Right atrium auricular region (tissue), 2 donors: ENCODE data around the gene NPM3. TPM values are rescaled to one million over a fixed set of nuclear protein-coding genes. Genes with fewer than 3 reads are reported as not detected.

Experiments used
- DNase-seq: peaks from one replicate; pipeline ENCODE4 v3.0.0-alpha.2; 2019; ENCODE audit warnings: low spot score
- H3K27ac ChIP-seq, 2 donors: fragments of 200-600 bp; sonication (generic); 1 replicate in 1 of 2; 2 replicates in 1 of 2; pipeline ENCODE4 v1.5.1; 2016 to 2019
- H3K27me3 ChIP-seq, 2 donors: fragments of 200-600 bp; sonication (generic); one replicate each; pipeline versions ENCODE4 v1.5.1 to v1.6.0; 2017 to 2019
- H3K36me3 ChIP-seq: fragments of 200-600 bp; sonication (generic); one replicate; pipeline ENCODE4 v1.5.1; 2016
- H3K4me1 ChIP-seq, 2 donors: fragments of 200-600 bp; sonication (generic); one replicate each; pipeline versions ENCODE4 v1.5.1 to v1.6.0; 2017 to 2019
- H3K4me3 ChIP-seq, 2 donors: fragments of 200-600 bp; sonication (generic); 1 replicate in 1 of 2; 2 replicates in 1 of 2; pipeline ENCODE4 v1.5.1; 2017 to 2019; ENCODE audit warnings: mild to moderate bottlenecking in 1 of 2, moderate library complexity in 1 of 2
- H3K9me3 ChIP-seq, 2 donors: fragments of 200-600 bp; sonication (generic); one replicate each; pipeline ENCODE4 v1.5.1; 2019
- total RNA-seq, 2 donors: library from RNA; depleted of rRNA; stranded (reverse); fragments of >200 nt; gene quantifications; one replicate each; pipeline ENCODE4 v1.1.0, GENCODE V29; 2016
- TF ChIP-seq, protein P1 (sequence below), 2 donors: fragments of 200-600 bp; sonication (generic); IDR thresholded peaks; one replicate each; pipeline ENCODE4 v1.5.1; 2019; ENCODE audit warnings: antibody characterized with exemption in 2 of 2

Gene NPM3
- total RNA-seq, 2 donors from 2014 or later: 6.2 to 14.7 TPM

DNA sequence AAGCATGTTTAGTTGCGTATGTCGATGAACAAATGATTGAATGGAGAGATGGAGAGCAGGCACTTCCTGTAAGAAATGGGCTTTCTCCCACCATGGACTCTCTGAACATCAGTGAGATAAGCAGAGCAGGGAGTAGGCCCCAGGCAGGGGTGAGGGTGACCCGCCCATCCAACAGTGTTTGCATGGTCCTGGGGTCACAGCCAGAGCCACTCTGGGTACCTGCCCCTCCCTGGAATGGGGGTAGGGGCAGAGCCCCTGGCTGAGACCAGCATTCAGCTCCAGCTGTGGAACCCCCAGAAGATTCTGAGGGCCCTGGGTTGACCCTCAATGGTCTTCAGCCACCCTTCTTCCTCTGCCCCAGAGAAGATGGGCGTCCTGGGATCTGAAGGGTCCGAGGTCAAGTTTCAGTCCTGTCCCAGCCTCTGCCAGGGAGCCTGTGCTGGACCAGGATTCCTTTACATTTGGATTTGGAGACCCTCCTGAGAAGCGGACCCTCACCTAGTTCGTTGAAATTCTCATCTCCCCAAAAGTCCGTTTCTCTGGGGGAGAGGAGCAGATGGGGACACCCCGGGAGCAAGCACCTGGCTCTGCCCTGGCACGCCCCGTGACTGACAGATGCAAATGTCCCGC lies 5.0 kb downstream of the NPM3 start:
- DNase-seq: peak; percentile 47
- peak overlapping the region in 1 of 2 donors; percentile 52 for H3K4me3 ChIP-seq
- no peaks in the 10 kb centered on the region for H3K36me3 ChIP-seq
- H3K27ac ChIP-seq: no peak overlapping the region
- H3K27me3 ChIP-seq: peaks cover 21 to 32% of the 10 kb centered on the region in 2 donors
- TF ChIP-seq, protein P1, sequence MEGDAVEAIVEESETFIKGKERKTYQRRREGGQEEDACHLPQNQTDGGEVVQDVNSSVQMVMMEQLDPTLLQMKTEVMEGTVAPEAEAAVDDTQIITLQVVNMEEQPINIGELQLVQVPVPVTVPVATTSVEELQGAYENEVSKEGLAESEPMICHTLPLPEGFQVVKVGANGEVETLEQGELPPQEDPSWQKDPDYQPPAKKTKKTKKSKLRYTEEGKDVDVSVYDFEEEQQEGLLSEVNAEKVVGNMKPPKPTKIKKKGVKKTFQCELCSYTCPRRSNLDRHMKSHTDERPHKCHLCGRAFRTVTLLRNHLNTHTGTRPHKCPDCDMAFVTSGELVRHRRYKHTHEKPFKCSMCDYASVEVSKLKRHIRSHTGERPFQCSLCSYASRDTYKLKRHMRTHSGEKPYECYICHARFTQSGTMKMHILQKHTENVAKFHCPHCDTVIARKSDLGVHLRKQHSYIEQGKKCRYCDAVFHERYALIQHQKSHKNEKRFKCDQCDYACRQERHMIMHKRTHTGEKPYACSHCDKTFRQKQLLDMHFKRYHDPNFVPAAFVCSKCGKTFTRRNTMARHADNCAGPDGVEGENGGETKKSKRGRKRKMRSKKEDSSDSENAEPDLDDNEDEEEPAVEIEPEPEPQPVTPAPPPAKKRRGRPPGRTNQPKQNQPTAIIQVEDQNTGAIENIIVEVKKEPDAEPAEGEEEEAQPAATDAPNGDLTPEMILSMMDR (IDR thresholded peaks at IDR 0.05): no peak
- peaks cover 0 to 62% of the 10 kb centered on the region in 2 donors for H3K4me1 ChIP-seq
- no peaks in the 10 kb centered on the region for H3K9me3 ChIP-seq

DNA sequence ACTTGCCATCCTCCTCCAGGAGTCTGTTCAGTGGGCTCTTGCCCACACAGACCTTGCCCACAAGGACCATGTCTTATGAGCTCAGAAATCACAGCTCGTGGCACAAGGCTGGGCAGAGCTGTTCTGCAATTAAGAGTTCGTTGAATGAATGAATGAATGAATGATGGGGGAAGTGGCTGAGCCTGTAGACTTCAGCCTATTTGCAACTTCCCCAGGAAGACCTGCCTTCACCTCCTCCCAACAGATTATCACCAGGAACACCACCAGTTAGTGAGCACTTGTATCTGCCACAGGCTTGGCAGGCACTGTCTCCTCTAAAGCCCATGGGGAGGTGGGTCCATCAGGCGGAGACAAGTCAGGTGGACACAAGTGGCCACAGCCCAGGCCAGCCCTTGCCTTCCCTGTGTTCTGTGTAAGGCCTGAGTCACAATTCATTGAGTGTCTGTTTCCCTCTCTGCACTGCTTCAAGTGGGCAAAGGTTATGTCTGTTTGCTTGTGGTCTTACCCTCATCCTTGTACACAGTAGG lies 5.6 kb downstream of the NPM3 start:
- Histone ChIP-seq H3K4me3 (no peak overlapping the region), H3K9me3 (no peaks in the 10 kb centered on the region), H3K27ac (no peak overlapping the region), H3K36me3 (no peaks in the 10 kb centered on the region), H3K4me1 (peaks cover 0 to 58% of the 10 kb centered on the region in 2 donors), H3K27me3 (peaks cover 22 to 34% of the 10 kb centered on the region in 2 donors)
- no peak for DNase-seq
- TF ChIP-seq, protein P1 (IDR thresholded peaks at IDR 0.05): no peak

DNA sequence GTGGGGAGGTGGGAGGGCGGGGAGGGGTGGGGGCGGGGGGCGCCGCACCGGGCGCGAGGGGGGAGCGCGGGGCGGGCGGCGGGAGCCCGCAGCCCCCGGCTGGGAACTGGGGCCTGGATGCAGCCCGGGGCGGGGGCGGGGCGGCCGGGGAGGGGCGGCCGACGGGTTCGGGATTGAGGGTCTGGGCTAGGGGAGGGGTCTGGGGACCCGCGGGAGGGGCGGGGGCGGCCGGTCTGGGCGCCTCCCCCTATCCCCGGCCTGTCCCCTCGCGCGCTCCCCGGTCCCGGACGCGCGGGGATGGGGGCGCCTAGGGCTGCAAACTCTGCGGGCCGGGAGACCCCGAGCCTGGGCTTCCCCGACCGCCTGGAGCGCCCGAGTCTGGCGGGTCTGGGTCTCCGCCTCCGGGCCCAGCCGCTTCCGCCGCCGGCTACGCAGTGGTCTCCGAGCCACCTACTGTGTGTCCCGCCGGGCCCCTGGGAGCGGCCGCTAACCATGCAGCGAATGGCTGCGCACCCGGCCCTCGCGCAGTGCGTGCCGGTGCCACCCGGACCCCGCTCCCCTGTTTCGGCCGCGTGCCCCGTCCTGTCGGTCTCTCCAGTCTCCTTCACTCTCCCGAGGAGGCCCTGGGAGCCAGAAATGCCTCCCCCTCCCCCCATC lies 7.0 kb downstream of the NPM3 start:
- H3K36me3 ChIP-seq: no peaks in the 10 kb centered on the region
- H3K4me3 ChIP-seq: peak overlapping the region in 1 of 2 donors; percentile 34
- no peak overlapping the region for H3K27ac ChIP-seq
- peaks cover 0 to 46% of the 10 kb centered on the region in 2 donors for H3K4me1 ChIP-seq
- TF ChIP-seq, protein P1 (IDR thresholded peaks at IDR 0.05): no peak
- no peaks in the 10 kb centered on the region for H3K9me3 ChIP-seq
- DNase-seq: no peak
- H3K27me3 ChIP-seq: peaks cover 22 to 34% of the 10 kb centered on the region in 2 donors

DNA sequence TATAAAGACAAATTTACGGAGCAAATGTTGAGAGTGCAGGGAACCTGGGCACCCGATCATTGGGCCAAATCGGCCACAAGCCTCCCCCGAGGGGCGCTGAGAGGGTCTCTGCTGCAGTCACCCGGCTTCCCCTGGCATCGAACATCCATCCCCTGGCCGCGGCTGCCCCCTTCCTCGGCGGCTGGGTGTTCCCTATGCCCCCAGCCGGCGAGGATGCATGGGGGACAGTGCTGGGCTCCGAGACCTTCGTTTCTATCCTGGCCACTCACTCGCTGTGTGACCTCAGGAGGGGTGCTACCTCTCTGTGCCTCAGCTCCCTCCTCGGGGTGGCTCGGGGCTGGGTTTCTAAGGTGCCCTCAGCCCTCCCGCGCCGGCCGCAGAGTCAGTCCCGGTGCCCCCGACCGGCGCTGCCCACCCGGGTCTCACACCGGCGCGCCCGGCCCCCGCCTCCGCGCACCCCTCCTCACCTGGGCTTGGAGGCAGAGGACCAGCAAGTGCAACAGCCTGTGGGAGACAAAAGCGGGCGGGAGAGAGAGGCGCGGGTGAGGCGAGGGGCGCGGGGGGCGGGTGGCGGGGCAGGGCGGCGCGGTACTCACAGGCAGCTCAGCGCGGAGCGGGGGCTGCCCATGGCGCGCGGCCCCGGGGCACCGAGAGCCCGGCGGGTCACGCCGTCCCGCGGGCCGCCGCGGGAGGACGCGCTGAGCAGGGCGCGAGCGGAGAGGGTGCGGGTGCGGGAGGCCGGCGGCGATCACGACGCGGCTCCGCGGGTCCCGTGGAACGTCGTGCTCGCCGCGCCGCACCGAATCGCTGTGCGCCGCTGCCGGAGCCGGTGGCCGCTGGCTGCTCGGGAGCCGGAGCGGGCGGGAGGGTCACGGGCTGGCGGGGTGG lies 7.7 kb downstream of the NPM3 start, which contains the start of gene FGF8:
Gene FGF8 (minus strand): TSS at position 842 of the 888 bp plus-strand sequence. CDS start 214 bp downstream, at position 628.
- Histone ChIP-seq H3K9me3 (no peaks in the 10 kb centered on the region), H3K36me3 (no peaks in the 10 kb centered on the region), H3K27me3 (peaks cover 22 to 34% of the 10 kb centered on the region in 2 donors), H3K4me3 (peak within 1 kb of the TSS; percentile 11 to 34), H3K4me1 (peaks cover 0 to 41% of the 10 kb centered on the region in 2 donors), H3K27ac (no peak within 1 kb of the TSS)
- no peak for DNase-seq
- TF ChIP-seq, protein P1 (IDR thresholded peaks at IDR 0.05): no peak

DNA sequence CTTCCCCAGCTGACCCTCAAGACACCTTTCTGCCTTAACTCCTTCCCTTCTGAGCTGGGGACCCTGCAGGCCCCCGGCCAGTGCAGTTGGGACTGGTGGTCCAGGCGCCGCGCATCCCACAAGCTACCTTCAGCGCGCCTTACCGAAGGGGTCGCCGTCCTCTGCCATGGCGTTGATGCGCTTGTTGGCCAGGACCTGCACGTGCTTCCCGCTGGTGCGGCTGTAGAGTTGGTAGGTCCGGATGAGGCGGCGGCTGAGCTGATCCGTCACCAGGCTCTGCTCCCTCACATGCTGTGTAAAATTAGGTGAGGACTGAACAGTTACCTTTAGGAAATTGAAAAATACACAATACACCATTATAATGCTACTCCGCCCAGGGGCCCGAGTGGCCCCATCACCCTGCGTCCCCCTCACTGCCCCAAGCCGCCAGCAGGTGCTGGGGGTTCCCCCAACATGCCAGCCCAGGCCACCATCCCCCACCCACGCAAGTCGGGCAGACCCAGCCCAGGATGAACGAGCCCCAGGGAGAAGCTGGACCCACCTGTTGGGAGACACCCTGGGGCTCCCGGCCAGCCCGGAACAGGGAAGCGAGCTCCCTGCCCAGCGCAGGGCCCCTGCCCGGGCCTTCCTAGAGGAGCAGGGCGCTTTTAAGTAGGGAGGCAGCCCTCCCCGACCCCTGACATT lies 8.5 kb downstream of the NPM3 start:
- H3K27me3 ChIP-seq: peaks cover 22 to 34% of the 10 kb centered on the region in 2 donors
- H3K27ac ChIP-seq: no peak overlapping the region
- DNase-seq: no peak
- H3K4me3 ChIP-seq: no peak overlapping the region
- peaks cover 0 to 33% of the 10 kb centered on the region in 2 donors for H3K4me1 ChIP-seq
- TF ChIP-seq, protein P1 (IDR thresholded peaks at IDR 0.05): no peak
- no peaks in the 10 kb centered on the region for H3K9me3 ChIP-seq
- H3K36me3 ChIP-seq: no peaks in the 10 kb centered on the region
